ENCODE measurements around the gene PNLDC1.
"Not testable (repeated sequence)": the region's sequence is repeated elsewhere in the genome, so short reads cannot be mapped to it uniquely, and the experiment has no call there.

The PNLDC1 gene

DNA sequence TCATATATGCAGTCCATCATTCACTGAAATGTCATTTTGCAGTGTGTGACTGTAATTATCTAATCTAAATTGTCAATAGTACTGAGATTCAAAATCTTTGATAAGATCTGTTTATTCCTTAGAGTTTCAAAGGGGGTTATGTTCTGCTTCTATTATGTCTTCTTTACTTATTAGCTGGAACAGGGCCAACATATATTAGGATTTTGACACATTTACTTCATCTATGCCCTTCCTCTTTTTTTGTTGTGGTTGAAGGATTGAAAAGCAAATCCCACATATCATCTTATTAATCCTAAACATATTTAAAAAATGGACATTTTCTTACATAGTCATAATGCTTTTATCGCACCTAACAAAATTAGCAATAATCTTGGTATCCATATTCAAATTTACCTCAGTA is 60.4 kb downstream of the PNLDC1 start:
- Histone ChIP-seq H3K27me3 (ENCODE audit: control insufficient read depth, low read length) (0 out of 2 replicates have a peak, but pooled peaks cover 6% of the 10 kb centered on the region), H3F3A (ENCODE audit: control insufficient read depth, insufficient read depth) (no peaks in the 10 kb centered on the region), H3K4me1 (ENCODE audit: control insufficient read depth, low read length) (0 out of 2 replicates have a peak, but pooled peaks cover 4% of the 10 kb centered on the region), H3K36me3 (ENCODE audit: control insufficient read depth, low read length) (no peaks in the 10 kb centered on the region), H3K4me2 (ENCODE audit: low read length) (no peak overlapping the region), H3K27ac (ENCODE audit: low read depth, low read length) (no peak overlapping the region), H3K79me2 (ENCODE audit: control insufficient read depth, low read length) (no peaks in the 10 kb centered on the region), H3K4me3 (ENCODE audit: low read length) (no peak overlapping the region), H4K20me1 (ENCODE audit: control insufficient read depth, insufficient read depth, low read depth, low read length) (no peaks in the 10 kb centered on the region), H3K9me2 (replicated peaks; ENCODE audit: control insufficient read depth, low read length) (no peaks in the 10 kb centered on the region), H3K9me3 (ENCODE audit: control insufficient read depth, insufficient read depth, low read length) (no peaks in the 10 kb centered on the region)
- TF ChIP-seq, protein P1, sequence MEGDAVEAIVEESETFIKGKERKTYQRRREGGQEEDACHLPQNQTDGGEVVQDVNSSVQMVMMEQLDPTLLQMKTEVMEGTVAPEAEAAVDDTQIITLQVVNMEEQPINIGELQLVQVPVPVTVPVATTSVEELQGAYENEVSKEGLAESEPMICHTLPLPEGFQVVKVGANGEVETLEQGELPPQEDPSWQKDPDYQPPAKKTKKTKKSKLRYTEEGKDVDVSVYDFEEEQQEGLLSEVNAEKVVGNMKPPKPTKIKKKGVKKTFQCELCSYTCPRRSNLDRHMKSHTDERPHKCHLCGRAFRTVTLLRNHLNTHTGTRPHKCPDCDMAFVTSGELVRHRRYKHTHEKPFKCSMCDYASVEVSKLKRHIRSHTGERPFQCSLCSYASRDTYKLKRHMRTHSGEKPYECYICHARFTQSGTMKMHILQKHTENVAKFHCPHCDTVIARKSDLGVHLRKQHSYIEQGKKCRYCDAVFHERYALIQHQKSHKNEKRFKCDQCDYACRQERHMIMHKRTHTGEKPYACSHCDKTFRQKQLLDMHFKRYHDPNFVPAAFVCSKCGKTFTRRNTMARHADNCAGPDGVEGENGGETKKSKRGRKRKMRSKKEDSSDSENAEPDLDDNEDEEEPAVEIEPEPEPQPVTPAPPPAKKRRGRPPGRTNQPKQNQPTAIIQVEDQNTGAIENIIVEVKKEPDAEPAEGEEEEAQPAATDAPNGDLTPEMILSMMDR (IDR thresholded peaks at IDR 0.05; ENCODE audit: low read depth, low read length, poor library complexity, severe bottlenecking): no peak
- TF ChIP-seq EZH2phosphoT487 (IDR thresholded peaks at IDR 0.05; ENCODE audit: borderline replicate concordance, low read length): no peak

DNA sequence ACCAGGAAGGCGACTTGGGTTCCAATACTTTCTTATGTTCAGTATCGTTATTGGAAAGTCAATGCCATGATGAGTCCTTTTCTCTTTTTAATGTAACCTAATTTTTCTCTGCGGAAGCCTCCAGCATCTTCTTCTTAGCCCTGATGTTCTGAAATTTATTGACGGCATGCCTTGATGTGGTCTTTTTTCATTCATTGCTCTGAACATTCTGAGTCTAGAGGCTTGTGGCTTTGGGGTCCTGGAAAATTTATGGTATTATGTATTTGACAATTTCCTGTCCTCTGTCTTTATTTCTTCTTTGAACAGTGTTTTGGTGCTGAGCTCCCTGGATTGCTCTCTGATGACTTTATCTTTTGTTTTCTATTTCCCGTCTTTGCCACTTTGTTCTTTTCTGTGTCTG is 62.0 kb downstream of the PNLDC1 start:
- no peak overlapping the region for H3K27ac ChIP-seq (ENCODE audit: low read depth, low read length)
- H3K4me2 ChIP-seq (ENCODE audit: low read length): no peak overlapping the region
- no peaks in the 10 kb centered on the region for H3K36me3 ChIP-seq (ENCODE audit: control insufficient read depth, low read length)
- no peak for TF ChIP-seq EZH2phosphoT487 (IDR thresholded peaks at IDR 0.05; ENCODE audit: borderline replicate concordance, low read length)
- TF ChIP-seq, protein P1 (IDR thresholded peaks at IDR 0.05; ENCODE audit: low read depth, low read length, poor library complexity, severe bottlenecking): no peak
- no peaks in the 10 kb centered on the region for H4K20me1 ChIP-seq (ENCODE audit: control insufficient read depth, insufficient read depth, low read depth, low read length)
- H3K4me3 ChIP-seq (ENCODE audit: low read length): no peak overlapping the region
- 0 out of 2 replicates have a peak, but pooled peaks cover 4% of the 10 kb centered on the region for H3K4me1 ChIP-seq (ENCODE audit: control insufficient read depth, low read length)
- no peaks in the 10 kb centered on the region for H3F3A ChIP-seq (ENCODE audit: control insufficient read depth, insufficient read depth)
- H3K9me2 ChIP-seq (replicated peaks; ENCODE audit: control insufficient read depth, low read length): no peaks in the 10 kb centered on the region
- 0 out of 2 replicates have a peak, but pooled peaks cover 3% of the 10 kb centered on the region for H3K27me3 ChIP-seq (ENCODE audit: control insufficient read depth, low read length)
- no peaks in the 10 kb centered on the region for H3K79me2 ChIP-seq (ENCODE audit: control insufficient read depth, low read length)
- no peaks in the 10 kb centered on the region for H3K9me3 ChIP-seq (ENCODE audit: control insufficient read depth, insufficient read depth, low read length)

DNA sequence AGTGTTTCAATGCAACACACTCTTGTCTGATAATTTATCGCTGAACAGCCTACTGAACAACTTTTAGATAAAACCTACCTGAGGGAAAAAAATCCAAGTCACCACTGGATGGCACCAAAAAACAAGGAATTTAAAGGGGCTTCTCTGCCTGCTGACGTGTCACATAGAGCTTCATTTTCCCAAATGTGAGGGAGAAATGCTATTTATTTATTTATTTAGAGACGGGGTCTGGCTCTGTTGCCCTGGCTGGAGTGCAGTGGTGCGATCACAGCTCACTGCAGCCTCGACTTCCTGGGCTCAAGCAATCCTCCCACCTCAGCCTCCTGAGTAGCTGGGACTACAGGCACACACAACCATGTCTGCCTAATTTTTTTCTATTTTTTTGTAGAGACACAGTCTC is 63.3 kb downstream of the PNLDC1 start:
- not testable (repeated sequence) for H3K4me1 ChIP-seq (ENCODE audit: control insufficient read depth, low read length); H3K36me3 ChIP-seq (ENCODE audit: control insufficient read depth, low read length); H3K27ac ChIP-seq (ENCODE audit: low read depth, low read length); H3K9me2 ChIP-seq (replicated peaks; ENCODE audit: control insufficient read depth, low read length); H3K9me3 ChIP-seq (ENCODE audit: control insufficient read depth, insufficient read depth, low read length); H3K79me2 ChIP-seq (ENCODE audit: control insufficient read depth, low read length); H3K4me2 ChIP-seq (ENCODE audit: low read length); H3K4me3 ChIP-seq (ENCODE audit: low read length); H3F3A ChIP-seq (ENCODE audit: control insufficient read depth, insufficient read depth); H3K27me3 ChIP-seq (ENCODE audit: control insufficient read depth, low read length); H4K20me1 ChIP-seq (ENCODE audit: control insufficient read depth, insufficient read depth, low read depth, low read length)
- TF ChIP-seq, protein P1 (IDR thresholded peaks at IDR 0.05; ENCODE audit: low read depth, low read length, poor library complexity, severe bottlenecking): peak; percentile 31
